Heart left ventricle (tissue), 13 donors: ENCODE data around the gene TOP2B.

Experiments
- CTCF ChIP-seq, 12 donors: fragments of 200-600 bp; sonication (generic) in 4 of 12; IDR thresholded peaks; one replicate each; pipeline versions ENCODE4 v1.5.0 to v1.8.0; 2018 to 2022; ENCODE audit warnings: antibody characterized with exemption in 12 of 12, mild to moderate bottlenecking in 5 of 12
- POLR2A ChIP-seq, 2 donors: fragments of 450-650 bp; IDR thresholded peaks; one replicate each; pipeline ENCODE4 v1.6.1; 2017; ENCODE audit warnings: antibody characterized with exemption in 2 of 2, mild to moderate bottlenecking in 2 of 2, moderate library complexity in 2 of 2
- donor health status: ischemic (EF 13 %, LVEDD 7.1; RV severe dilation, severe dysfunction).
- donor health status: DM: no; HTN: yes; CAD: no.
- donor health status: DM: no; HTN: no; CAD: no.
- donor health status: ischemic (EF 25% LVEDD 6.9; RV normal size, moderate dysfunction).
- donor health status: ischemic (EF 25% LVEDD 5.7; RV mildly dilated, moderate dysfunction).
- donor health status: ischemic (EF 35%, LVEDD 5.7; RV mildly dilated, moderate dysfunction).
- donor health status: nonischemic (EF 11% LVEDD 7.7; RV severe dilation, severe dysfunction).
- donor health status: DM: yes; HTN: yes; CAD: no.
- donor health status: PGD.
- donor health status: ischemic (EF 29% LVEDD 5.4; RV normal size, mild dysfunction).
- donor health status: nonischemic (EF 23%, LVEDD 6.1; RV moderate dilation, normal function).

- no peak for TF ChIP-seq CTCF (IDR thresholded peaks at IDR 0.05)
- TF ChIP-seq POLR2A (IDR thresholded peaks at IDR 0.05): no peak
These were observed 15.1 kb upstream of the TOP2B start for GRCh38 chr3:25679642-25680302.
